Stimulated activated CD4-positive, alpha-beta T cell treated with anti-CD3 and anti-CD28 coated beads, Interleukin-4, amount 100 ng/mL, for 24 hours (primary cell): ENCODE results near the gene HIGD1A.

Experiments
- DNase-seq: peaks from one replicate; pipeline ENCODE4 v3.0.0-alpha.2; 2020

The HIGD1A gene

DNA sequence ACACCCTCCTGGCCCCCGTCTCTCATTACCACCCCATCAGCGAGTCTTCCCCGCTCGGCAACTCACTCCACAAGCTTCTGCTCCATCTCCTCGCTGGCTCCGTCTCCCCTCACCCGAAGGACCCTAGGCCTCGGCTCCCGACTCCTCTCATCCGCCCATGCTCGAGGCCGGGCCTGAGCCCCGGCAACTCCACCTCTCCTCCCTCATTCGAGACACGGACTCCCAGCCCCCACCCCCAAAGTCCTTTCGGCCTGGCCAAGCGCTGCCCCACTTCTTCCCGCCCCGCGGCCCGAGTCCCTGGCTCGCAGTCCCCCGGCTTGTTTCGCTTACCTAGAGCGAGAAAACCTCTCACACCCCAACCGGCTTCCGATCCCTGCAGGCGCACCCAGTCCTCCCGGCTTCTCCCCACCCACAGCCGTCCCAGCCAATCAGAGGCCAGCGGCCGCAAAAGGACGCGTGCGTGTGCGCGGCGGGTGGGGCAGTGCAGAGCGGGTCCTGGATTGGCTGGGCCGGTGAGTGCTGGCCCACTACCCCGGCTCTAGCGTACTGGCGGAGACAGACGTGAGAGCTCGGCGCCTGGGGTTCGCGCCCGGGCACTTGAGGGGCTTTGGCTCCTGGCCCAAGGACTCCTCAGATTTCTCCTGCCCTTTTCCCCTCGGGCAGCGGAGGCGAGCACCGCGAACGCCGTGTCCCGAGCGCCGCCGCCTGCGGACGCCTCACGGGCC, at the start of gene HIGD1A:
Gene HIGD1A (minus strand): TSS at position 385 of the 725 bp plus-strand sequence. CDS start 10,237 bp downstream, outside the sequence.
- peak; percentile 95 for DNase-seq

DNA sequence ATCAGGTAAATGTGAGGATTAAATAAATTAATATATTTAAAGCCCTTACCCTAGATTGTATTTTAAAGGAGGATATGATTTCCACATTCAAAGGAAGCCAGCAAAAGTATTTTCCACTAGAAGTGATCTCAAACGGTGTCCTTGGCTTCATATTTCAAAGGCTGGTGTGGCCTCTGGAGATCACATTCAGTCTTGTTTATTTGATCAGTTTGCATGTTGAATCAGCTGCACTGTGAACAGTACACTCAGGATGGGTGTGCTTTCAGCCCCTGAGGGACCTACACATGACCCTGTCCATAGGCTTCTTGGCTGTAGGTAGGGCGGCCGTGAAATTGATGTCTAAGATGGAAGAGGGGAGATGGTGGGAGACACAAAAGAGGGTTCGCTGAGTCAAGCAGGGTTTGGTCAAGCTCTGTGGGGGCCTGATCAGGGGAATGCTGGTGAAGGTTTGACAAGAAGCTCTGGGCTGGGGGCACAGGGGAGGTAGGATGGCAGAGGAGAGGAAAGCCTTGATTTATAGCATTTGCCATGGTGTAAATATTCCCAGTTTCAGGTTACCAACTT, 49.5 kb upstream of the HIGD1A start:
- DNase-seq: no peak

- DNase-seq: no peak
Measured at GRCh38 chr3:42853056-42853455, 48.8 kb upstream of the HIGD1A start.

DNA sequence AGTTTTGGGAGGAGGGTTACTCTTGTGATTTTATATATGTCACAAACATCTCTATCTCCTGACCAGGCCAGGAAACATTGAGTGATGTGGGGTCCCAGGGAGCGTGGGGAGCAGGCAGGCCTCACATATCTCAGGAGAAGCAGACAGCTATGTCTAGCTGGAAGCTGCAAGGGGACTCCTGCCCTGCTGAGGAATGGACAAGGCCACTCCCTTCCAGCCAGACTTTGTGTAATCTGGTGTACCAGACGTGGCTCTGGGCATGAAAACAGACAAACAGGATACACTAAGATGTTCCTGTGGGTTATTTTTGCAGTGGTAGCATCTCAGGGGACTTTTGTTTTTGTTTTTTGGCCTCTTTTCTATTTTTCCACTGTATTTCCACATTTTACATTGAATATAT, 48.2 kb upstream of the HIGD1A start:
- no peak for DNase-seq

DNA sequence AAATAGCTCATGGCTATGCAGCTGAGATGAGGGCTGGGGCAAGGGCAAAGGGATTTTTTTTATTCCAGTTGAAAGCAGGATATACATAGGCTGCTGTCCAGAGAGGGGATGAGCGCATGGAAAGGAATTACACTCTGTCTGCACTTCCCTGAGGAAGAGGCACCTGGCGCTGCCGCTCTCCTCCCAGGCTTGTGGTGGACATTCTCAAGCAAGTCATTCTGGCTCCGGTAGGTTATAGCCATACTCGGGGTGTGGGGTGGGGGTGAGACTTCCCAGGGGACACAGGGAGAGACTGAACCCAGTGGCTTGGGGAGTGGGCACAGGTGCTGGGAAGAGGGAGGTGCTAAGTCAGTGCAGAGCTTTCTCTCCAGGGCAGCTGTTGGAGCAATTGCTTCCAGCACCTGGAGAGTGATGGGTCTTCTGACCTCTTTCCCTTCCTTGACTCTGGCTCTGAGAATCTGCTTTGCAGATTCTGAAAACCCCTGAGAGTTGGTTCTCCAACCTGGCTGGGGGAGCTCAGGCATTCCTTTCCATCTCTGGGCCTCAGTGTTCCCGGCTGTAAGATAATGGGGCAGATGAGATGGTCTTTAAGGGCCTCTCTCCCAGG, 47.0 kb upstream of the HIGD1A start:
- DNase-seq: no peak

GRCh38 chr3:42850263-42850662, 46.0 kb upstream of the HIGD1A start:
- DNase-seq: no peak

GRCh38 chr3:42849017-42849416, 44.7 kb upstream of the HIGD1A start:
- DNase-seq: no peak

DNA sequence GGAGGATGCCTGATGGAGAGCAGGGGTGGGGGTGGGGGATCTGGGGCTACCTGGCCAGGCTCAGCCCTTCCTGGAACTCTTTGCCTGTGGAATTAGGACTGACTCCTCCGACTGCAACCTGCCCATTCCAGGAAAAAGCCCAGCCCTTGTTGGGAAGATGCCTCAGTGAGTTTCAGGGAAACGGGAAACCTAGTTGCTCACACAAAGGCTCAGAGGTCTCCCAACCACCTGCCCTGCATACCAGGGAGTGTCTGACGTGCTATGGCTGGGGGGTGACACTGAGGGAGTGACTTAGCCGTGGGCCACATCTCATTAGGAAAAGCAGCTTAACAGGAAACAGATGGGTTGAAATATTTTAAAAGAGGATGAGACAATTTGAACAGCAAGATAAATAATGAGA, 43.4 kb upstream of the HIGD1A start:
- no peak for DNase-seq

- no peak for DNase-seq
Measured at GRCh38 chr3:42846685-42847522, 42.6 kb upstream of the HIGD1A start.

DNA sequence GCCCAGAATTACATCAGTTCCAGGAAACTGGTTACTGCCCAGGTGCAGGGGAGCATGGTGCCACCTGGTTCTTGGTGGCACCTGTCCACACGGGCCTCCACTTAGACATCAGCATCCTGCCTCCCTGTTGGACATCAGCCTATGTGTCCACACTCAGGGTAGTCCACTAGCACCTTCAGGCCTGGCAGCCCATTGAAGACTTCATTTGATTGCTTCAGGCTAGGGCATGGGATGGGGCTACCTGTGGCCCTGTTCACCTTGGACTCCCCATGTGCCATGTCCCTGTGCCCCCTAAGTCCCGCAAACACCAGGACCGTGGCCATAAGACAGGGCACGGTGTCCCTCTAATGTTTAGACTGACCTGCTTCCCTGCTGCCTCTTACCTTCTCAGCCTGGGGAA, 40.5 kb upstream of the HIGD1A start:
- no peak for DNase-seq

DNA sequence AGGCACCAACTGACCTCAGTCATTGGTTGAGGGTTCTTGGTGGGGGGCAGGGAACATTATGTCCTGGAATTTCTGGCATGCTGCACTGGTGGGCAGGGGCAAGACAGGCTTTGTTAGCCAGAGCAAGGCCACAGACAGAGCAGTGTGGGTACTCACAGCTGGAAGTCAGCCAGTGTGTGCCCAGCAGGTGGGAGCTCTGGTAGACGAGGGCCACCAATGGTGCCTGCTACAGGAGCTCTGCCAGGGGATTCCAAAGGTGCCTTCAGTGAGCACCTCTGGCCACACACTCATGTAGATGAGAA, 40.1 kb upstream of the HIGD1A start:
- no peak for DNase-seq

DNA sequence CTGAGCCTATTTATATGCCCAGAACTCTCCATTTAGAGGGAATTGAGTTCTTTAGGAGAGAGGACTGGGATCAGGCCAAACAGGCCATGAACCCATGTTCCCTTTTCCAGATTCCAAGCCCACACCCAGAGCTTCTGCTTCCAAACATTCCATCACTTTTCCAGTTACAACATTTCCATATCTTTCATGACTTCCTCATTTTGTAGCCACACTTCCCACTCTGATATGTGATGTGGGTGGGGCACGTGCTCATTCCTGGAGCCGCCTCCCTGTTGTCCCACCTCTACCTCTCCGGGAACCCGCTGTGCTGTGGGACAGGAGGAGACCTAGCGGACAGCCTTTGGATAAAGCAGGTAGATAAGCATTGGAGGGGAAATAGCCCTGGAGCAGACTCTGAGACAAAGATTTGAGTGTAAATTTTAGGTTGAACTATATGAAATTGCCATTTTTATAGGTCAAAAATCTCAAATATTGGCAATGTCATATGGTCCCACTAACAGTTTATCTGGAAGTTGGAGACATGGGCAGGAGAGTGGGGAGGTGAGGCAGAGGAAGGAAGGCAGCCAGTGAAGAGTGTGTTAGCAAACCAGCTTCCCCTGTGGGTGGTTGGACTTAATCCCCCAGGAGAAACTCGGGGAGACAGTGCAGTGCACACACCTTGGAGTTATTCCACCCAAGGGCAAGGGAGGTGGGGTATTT, 39.6 kb upstream of the HIGD1A start:
- DNase-seq: no peak

DNA sequence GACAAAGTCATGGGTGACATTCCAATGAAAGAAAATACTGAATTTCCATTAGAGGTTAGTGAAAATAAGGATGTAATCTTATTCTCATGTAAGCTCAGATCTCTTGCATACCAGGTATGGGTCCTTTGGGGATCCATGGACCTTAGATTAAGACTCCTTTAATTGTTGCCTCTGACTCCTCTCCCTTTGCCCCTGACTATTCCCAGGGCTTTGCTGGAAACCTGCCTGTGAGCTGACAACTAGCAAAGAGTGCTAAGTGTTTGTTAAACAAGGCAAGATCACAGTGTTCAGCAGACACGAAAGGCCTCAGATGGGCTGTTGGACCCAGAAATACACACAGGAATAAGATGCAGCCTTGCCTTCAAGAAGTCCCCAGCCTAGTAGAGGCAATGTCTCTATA, 37.0 kb upstream of the HIGD1A start:
- no peak for DNase-seq

- DNase-seq: peak; percentile 17
Measured at GRCh38 chr3:42839616-42840015, 35.3 kb upstream of the HIGD1A start.

DNA sequence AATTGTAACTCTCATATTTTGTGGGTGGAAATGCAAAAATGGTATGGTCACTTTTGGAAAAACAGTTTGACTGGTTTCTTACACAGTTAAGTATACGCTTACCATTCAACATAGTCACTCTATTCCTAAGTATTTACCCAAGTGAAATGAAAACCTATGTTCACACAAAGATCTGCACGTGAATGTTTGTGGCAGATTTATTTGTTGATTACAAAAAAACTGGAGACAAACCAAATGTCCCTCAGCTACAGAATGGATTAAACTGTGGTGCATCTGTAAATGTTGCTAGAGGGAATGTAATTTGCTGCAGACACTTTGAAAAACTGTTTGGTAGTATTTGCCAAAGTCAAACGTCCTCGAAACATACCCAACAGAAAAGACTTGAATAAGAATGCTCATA, 34.3 kb upstream of the HIGD1A start:
- no peak for DNase-seq

- DNase-seq: no peak
Measured at GRCh38 chr3:42836150-42837123, 32.1 kb upstream of the HIGD1A start.

GRCh38 chr3:42831321-42831713, 27.0 kb upstream of the HIGD1A start:
- DNase-seq: peak; percentile 79

DNA sequence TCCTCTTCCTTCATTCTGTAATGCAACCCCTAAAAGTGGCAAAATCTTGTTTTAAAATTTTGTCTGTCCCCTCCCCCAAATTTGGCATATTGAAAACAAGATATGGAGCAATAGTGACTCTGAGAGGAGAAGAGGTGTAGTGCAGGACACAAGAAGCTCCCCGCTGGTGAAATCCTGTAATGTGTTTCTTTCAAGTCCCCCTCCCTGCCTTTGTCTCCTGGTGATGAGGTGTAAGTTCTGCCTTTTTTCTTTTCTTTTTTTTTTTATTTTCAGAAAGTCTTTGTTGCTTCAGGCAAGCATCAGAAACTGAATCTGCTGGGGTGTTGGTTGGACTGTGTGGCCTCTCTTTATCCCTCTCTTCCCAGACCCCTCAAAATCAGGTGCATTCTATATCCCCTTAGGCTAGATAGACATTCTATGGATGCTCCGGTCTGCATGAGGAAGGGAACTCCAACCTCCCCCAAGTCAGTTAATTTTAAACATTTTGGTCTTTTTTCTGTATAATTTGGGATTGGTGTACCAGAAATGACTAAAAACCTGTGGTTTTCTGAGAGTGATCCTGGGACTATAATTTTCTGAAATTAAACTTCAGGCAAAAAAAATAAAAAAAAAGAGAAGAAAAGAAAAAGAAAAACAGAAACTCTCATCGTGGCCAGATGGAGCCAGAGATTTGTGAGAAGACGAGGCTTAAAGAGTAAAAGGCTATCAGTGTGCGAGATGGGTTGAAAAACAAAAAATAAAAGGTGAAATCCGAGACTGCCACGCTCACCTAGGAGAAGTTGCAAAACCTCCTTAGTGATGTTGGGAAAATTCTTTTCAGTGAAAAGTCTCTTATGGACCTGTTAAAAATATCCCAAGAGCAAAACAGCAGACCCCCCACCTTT, 26.4 kb upstream of the HIGD1A start:
- DNase-seq: no peak

GRCh38 chr3:42829628-42830436, 25.5 kb upstream of the HIGD1A start:
- no peak for DNase-seq

DNA sequence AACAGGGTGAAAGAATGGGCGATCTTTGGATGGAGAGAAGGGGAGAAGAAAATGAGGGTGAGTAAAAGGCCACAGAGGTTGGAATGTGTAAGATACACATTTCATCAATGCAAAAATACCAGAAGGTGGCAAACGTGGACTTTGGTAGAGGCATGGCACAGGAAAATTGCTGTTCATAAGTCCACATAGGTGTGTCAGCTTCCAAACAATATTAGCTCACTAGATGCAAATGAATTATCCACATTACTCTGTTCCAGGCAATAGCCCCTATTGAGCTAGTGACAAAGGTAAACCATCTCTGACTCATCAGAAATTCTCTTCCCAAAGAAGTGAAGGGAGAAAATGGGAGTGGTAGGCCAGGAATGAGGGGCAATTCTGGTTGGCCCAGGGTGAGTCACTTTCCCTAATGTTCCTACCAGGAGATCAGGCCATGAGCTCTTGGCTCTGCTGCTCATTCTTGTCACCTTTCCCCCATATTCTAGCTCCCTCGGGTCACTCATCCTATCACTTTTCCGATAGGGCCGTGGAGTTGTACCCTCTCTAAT, 24.9 kb upstream of the HIGD1A start:
- DNase-seq: no peak
